Hepatocyte (in vitro differentiated cells): Measurements from ENCODE around the gene NECAB2. TPM values are rescaled to one million over a fixed set of nuclear protein-coding genes. Genes with fewer than 3 reads are reported as not detected.
"Not testable (repeated sequence)": the region's sequence is repeated elsewhere in the genome, so short reads cannot be mapped to it uniquely, and the experiment has no call there.

ENCODE experiments used
- DNase-seq: peaks from one replicate; pipeline ENCODE4 v3.0.0-alpha.2; 2016; ENCODE audit warnings: low spot score
- H2AFZ ChIP-seq: fragments of 200-600 bp; sonication (generic); 2 replicates; pipeline ENCODE4 v1.6.0; 2016; ENCODE audit warnings: antibody characterized with exemption, mild to moderate bottlenecking
- H3K27ac ChIP-seq: fragments of 200-600 bp; sonication (generic); 2 replicates; pipeline ENCODE4 v1.5.1; 2016; ENCODE audit warnings: mild to moderate bottlenecking
- H3K27me3 ChIP-seq: fragments of 200-600 bp; sonication (generic); 2 replicates; pipeline ENCODE4 v1.6.1; 2016
- H3K36me3 ChIP-seq: fragments of 200-600 bp; sonication (generic); replicated peaks from 2 replicates; pipeline ENCODE4 v1.5.1; 2016; ENCODE audit warnings: low read depth; ENCODE audit not compliant: insufficient read depth
- H3K4me1 ChIP-seq: fragments of 200-600 bp; sonication (generic); 2 replicates; pipeline ENCODE4 v1.5.1; 2016; ENCODE audit warnings: mild to moderate bottlenecking, moderate library complexity; ENCODE audit not compliant: insufficient read depth
- H3K4me2 ChIP-seq: fragments of 200-600 bp; sonication (generic); 2 replicates; pipeline ENCODE4 v1.6.0; 2016
- H3K4me3 ChIP-seq: fragments of 200-600 bp; sonication (generic); 2 replicates; pipeline ENCODE4 v1.5.1; 2016; ENCODE audit warnings: mild to moderate bottlenecking
- H3K79me2 ChIP-seq: fragments of 200-600 bp; sonication (generic); 2 replicates; pipeline ENCODE4 v1.6.0; 2017; ENCODE audit warnings: mild to moderate bottlenecking
- H3K9me2 ChIP-seq: fragments of 200-600 bp; sonication (generic); replicated peaks from 2 replicates; pipeline ENCODE4 v1.6.0; 2017; ENCODE audit warnings: mild to moderate bottlenecking; ENCODE audit not compliant: insufficient read depth
- H3K9me3 ChIP-seq: fragments of 200-600 bp; sonication (generic); 2 replicates; pipeline ENCODE4 v1.5.1; 2016; ENCODE audit warnings: low read depth, mild to moderate bottlenecking
- H4K20me1 ChIP-seq: fragments of 200-600 bp; sonication (generic); 2 replicates; pipeline ENCODE4 v1.6.0; 2016; ENCODE audit warnings: mild to moderate bottlenecking; ENCODE audit not compliant: insufficient read depth, poor library complexity, severe bottlenecking
- CTCF ChIP-seq: fragments of 200-600 bp; sonication (generic); IDR thresholded peaks from 2 replicates; pipeline ENCODE4 v1.5.1; 2016; ENCODE audit warnings: antibody characterized with exemption, mild to moderate bottlenecking; ENCODE audit not compliant: poor library complexity
- EZH2 ChIP-seq: fragments of 200-600 bp; sonication (generic); IDR thresholded peaks from 2 replicates; pipeline ENCODE4 v1.6.1; 2016; ENCODE audit warnings: antibody characterized with exemption, mild to moderate bottlenecking, borderline replicate concordance
- EZH2phosphoT487 ChIP-seq: fragments of 200-600 bp; sonication (generic); IDR thresholded peaks from one replicate; pipeline ENCODE4 v1.6.1; 2018; ENCODE audit warnings: antibody characterized with exemption, mild to moderate bottlenecking, low read depth, moderate library complexity; ENCODE audit not compliant: unreplicated experiment, severe bottlenecking
- WGBS: methylation state at CpG from one replicate; pipeline ENCODE4 v1.1.6; 2016; ENCODE audit warnings: low lambda C conversion rate; ENCODE audit errors: missing lambda C conversion rate; 5-methylcytosine and 5-hydroxymethylcytosine counted together
- polyA plus RNA-seq: library from polyadenylated mRNA; unstranded; fragments of >200 nt; fragmentation: Nextera tagmentation; extraction: Ambion mirVana; gene quantifications from 2 replicates; pipeline ENCODE4 v1.2.1, GENCODE V29; 2016
- total RNA-seq: library from RNA; depleted of rRNA; stranded (reverse); fragments of >200 nt; gene quantifications from 2 replicates; pipeline ENCODE4 v1.2.3, GENCODE V29; 2014

Gene NECAB2
- total and polyA plus RNA-seq, 2 experiments from 2014 or later = 1.1 TPM; not detected in 1

GRCh38 chr16:83940119-83940518, 27.9 kb upstream of the NECAB2 start:
- H3K9me2 ChIP-seq = no peaks in the 10 kb centered on the region
- WGBS = 83% methylated on average over 11 of the region's 12 CpGs
- H4K20me1 ChIP-seq = no peaks in the 10 kb centered on the region
- TF ChIP-seq EZH2phosphoT487 = no peak
- H3K79me2 ChIP-seq = no peaks in the 10 kb centered on the region
- H3K4me3 ChIP-seq = no peak overlapping the region
- no peak overlapping the region for H3K4me2 ChIP-seq
- H3K27ac ChIP-seq = no peak overlapping the region
- no peaks in the 10 kb centered on the region for H3K9me3 ChIP-seq
- H3K4me1 ChIP-seq = no peaks in the 10 kb centered on the region
- H3K27me3 ChIP-seq = no peaks in the 10 kb centered on the region
- no peak for DNase-seq
- no peaks in the 10 kb centered on the region for H3K36me3 ChIP-seq
- no peak overlapping the region for H2AFZ ChIP-seq

GRCh38 chr16:83940630-83941378, 27.2 kb upstream of the NECAB2 start:
- H3K79me2 ChIP-seq = no peaks in the 10 kb centered on the region
- no peaks in the 10 kb centered on the region for H4K20me1 ChIP-seq
- TF ChIP-seq EZH2phosphoT487 = no peak
- no peak for TF ChIP-seq CTCF
- TF ChIP-seq EZH2 = no peak
- H3K9me2 ChIP-seq = no peaks in the 10 kb centered on the region
- H3K27ac ChIP-seq = no peak overlapping the region
- H3K4me1 ChIP-seq = no peaks in the 10 kb centered on the region
- WGBS = 87% methylated on average over 28 of the region's 28 CpGs
- H3K4me2 ChIP-seq = no peak overlapping the region
- no peak for DNase-seq
- no peaks in the 10 kb centered on the region for H3K9me3 ChIP-seq
- no peak overlapping the region for H2AFZ ChIP-seq
- no peaks in the 10 kb centered on the region for H3K36me3 ChIP-seq
- no peak overlapping the region for H3K4me3 ChIP-seq
- H3K27me3 ChIP-seq = no peaks in the 10 kb centered on the region

GRCh38 chr16:83941546-83941945, 26.5 kb upstream of the NECAB2 start:
- 94% methylated on average over 6 of the region's 9 CpGs for WGBS
- not testable (repeated sequence) for H3K27ac ChIP-seq, H3K27me3 ChIP-seq, H3K4me3 ChIP-seq, H4K20me1 ChIP-seq, DNase-seq, H3K4me2 ChIP-seq, H3K4me1 ChIP-seq, H3K79me2 ChIP-seq, H2AFZ ChIP-seq, H3K9me3 ChIP-seq, H3K36me3 ChIP-seq, H3K9me2 ChIP-seq

- no peaks in the 10 kb centered on the region for H3K36me3 ChIP-seq
- no peak overlapping the region for H2AFZ ChIP-seq
- no peak overlapping the region for H3K4me3 ChIP-seq
- no peak overlapping the region for H3K27ac ChIP-seq
- no peak for TF ChIP-seq EZH2phosphoT487
- no peak for TF ChIP-seq EZH2
- TF ChIP-seq CTCF = no peak
- no peaks in the 10 kb centered on the region for H4K20me1 ChIP-seq
- 86% methylated on average over 14 of the region's 14 CpGs for WGBS
- H3K4me1 ChIP-seq = no peaks in the 10 kb centered on the region
- H3K79me2 ChIP-seq = no peaks in the 10 kb centered on the region
- H3K4me2 ChIP-seq = no peak overlapping the region
- DNase-seq = no peak
- H3K9me3 ChIP-seq = no peaks in the 10 kb centered on the region
- H3K9me2 ChIP-seq = no peaks in the 10 kb centered on the region
- no peaks in the 10 kb centered on the region for H3K27me3 ChIP-seq
Observed at GRCh38 chr16:83942074-83942473, 26.0 kb upstream of the NECAB2 start.
